Panc1 (cell line): ENCODE measurements around the gene IL32.

Source experiments
- CTCF ChIP-seq: fragments of 450-650 bp; IDR thresholded peaks from 2 replicates; pipeline ENCODE4 v1.5.1; 2017; ENCODE audit warnings: mild to moderate bottlenecking
- POLR2AphosphoS5 ChIP-seq: IDR thresholded peaks from 2 replicates; pipeline ENCODE4 v1.6.1; 2012; ENCODE audit warnings: mild to moderate bottlenecking, low read depth, low read length, moderate library complexity
- TF ChIP-seq, protein P1 (sequence below), 2 experiments: IDR thresholded peaks; 2 replicates each; pipeline ENCODE4 v1.6.1; 2011 to 2012; ENCODE audit warnings: low read depth in 2 of 2, control low read depth in 1 of 2, low read length in 1 of 2, mild to moderate bottlenecking in 1 of 2, moderate library complexity in 1 of 2; ENCODE audit not compliant: insufficient read depth in 1 of 2

DNA sequence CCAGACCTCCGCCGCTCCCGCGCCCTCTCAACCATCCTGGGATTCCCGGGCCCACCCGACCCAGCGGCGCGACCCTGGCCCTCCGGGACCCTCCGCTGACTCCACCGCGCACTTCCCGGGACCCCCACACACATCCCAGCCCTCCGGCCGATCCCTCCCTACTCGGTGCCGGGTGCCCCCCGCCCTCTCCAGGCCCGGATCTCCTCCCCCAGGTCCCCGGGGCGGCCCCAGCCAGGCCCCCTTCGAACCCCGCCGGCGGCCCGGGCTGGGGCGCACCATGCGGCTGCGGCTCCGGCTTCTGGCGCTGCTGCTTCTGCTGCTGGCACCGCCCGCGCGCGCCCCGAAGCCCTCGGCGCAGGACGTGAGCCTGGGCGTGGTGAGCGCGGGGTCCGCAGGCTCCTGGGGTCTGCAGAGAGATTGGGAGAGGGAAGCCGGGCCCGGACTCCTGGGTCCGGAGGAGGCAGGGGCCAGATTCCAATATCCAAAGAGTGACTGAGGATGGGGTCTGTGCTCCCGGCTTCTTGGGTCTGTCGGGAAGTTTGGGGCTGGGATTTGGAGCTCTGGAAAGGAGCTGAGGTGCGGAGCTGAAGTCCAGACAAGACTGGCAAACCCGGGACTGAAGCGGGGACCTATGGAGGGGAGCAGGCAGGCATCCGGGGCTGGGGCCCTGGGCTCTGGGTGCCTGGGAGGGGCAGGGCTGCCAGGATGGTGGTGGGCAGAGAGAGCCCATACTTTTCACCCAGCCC, 18.6 kb upstream of the IL32 start:
- TF ChIP-seq CTCF (no peak), POLR2AphosphoS5 (no peak)
- TF ChIP-seq, protein P1, sequence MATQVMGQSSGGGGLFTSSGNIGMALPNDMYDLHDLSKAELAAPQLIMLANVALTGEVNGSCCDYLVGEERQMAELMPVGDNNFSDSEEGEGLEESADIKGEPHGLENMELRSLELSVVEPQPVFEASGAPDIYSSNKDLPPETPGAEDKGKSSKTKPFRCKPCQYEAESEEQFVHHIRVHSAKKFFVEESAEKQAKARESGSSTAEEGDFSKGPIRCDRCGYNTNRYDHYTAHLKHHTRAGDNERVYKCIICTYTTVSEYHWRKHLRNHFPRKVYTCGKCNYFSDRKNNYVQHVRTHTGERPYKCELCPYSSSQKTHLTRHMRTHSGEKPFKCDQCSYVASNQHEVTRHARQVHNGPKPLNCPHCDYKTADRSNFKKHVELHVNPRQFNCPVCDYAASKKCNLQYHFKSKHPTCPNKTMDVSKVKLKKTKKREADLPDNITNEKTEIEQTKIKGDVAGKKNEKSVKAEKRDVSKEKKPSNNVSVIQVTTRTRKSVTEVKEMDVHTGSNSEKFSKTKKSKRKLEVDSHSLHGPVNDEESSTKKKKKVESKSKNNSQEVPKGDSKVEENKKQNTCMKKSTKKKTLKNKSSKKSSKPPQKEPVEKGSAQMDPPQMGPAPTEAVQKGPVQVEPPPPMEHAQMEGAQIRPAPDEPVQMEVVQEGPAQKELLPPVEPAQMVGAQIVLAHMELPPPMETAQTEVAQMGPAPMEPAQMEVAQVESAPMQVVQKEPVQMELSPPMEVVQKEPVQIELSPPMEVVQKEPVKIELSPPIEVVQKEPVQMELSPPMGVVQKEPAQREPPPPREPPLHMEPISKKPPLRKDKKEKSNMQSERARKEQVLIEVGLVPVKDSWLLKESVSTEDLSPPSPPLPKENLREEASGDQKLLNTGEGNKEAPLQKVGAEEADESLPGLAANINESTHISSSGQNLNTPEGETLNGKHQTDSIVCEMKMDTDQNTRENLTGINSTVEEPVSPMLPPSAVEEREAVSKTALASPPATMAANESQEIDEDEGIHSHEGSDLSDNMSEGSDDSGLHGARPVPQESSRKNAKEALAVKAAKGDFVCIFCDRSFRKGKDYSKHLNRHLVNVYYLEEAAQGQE (IDR thresholded peaks at IDR 0.05; ENCODE audit: insufficient read depth in 1 of 2, low read depth in 2 of 2, low read length in 1 of 2) = no peak
